Adipose tissue (tissue), 3 donors: ENCODE data around the gene FETUB. TPM values are rescaled to one million over a fixed set of nuclear protein-coding genes. Genes with fewer than 3 reads are reported as not detected.

Source experiments
- H3K27ac ChIP-seq: one replicate; pipeline ENCODE4 v1.5.1; 2013; ENCODE audit warnings: low read depth, low read length
- WGBS, 3 donors: extraction: QIAGEN DNeasy Blood & Tissue Kit; methylation state at CpG; one replicate each; pipeline ENCODE4 v1.1.7; 2013; 5-methylcytosine and 5-hydroxymethylcytosine counted together
- polyA plus RNA-seq, 3 donors: library from polyadenylated mRNA; stranded (reverse); fragments of 200-250 nt; gene quantifications; one replicate each; pipeline ENCODE4 v1.2.3, GENCODE V29; 2013
- donor health status: healthy with polysubstance abuse.
- donor health status: Bipolar disorder and iron deficiency.
- donor health status: healthy.

FETUB gene
- polyA plus RNA-seq, 3 donors = not detected

DNA sequence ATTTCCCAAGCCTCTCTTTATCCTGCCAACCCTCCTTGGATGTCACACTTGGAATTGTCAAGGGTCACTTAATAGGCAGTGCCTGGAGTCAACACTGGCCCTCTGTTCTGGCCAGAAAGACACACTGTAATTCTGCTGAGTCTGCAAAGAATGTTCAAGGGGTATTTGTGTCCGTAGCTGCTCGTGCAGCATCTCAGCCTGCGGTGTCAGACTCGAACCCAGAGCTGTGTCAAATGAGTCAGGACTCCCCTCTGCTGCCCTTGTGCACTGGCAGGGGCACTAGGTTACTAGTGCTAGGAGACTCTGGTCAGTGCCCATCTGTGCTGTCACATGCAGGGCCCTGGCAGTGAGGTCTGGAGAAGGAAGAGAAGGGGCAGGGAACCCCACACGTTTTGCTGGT lies 28.1 kb upstream of the FETUB start:
- H3K27ac ChIP-seq = no peak overlapping the region
- WGBS, 3 donors = 68 to 77% (median 68%) methylated on average over 5 of the region's 5 CpGs

DNA sequence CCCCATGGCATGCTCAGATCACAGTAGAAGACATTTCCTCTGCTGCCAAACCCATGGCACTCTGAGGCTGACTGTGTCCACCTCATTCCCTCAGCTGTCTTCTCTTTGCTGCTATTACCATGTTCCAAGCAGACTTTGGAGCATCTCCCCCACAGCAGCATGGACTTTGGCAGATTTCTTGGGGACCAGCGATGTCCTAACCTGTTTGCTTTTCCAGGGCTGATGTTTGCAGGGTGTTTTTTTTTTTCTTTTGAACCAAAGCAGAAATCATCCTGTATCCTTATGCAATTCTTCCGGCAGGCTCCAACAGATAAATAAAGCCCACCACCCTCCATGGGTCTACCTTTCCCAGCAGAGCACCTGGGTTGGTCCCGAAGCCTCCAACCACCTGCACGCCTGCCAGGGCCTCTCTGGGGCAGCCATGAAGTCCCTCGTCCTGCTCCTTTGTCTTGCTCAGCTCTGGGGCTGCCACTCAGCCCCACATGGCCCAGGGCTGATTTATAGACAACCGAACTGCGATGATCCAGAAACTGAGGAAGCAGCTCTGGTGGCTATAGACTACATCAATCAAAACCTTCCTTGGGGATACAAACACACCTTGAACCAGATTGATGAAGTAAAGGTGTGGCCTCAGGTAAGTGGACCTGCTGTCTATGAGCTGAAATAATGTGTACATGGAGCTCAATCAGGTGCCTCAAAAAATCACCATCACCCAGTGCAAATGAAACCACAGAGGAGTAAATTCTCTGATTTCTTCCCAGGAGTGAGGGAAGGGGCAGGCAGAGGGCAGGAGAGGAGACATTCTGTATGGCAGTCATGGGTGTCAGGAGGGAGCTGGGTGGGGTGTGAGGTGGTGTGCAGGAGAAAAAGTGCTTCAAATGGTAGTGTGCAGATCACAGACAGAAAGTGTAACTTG lies 27.2 kb upstream of the FETUB start, which contains the start of gene AHSG:
TSS of gene AHSG (plus strand) at position 340 of the 916 bp plus-strand sequence. CDS start at position 422, 82 bp downstream.
- WGBS, 3 donors = 78 to 83% (median 82%) methylated on average over 7 of the region's 7 CpGs

DNA sequence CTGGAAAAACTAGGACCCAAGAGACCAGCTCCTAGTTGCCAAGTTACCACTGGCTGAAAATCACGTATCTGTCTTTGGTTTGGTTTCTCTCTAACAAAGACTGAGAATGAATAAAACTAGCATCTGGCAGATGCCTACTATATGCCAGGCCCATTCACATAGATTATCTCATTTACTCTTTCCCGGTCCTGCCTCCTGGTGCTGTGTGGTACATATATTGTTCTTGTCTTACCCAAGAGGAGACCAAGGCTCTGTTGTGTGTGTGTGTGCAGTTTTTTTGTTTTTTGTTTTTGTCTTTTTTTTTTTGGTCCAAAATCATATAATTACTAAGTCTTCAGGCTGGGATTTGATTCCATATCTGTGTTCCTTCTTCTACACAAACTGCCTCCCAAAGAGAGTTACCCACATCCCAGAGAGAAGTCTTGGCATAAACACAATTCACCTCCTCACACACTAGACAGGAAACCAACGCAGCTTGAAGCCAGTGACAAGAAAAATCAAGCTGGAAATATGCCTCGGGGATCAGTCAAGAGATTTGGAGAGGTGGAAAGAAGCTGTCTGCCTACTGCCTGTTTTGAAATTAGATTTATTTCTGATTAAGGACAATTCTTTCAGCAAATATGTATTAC lies 26.4 kb upstream of the FETUB start:
- WGBS, 3 donors = 39 to 54% (median 52%) methylated on average over 4 of the region's 4 CpGs
- no peak overlapping the region for H3K27ac ChIP-seq

More for the DNA sequence above, 27.2 kb upstream of the FETUB start, which contains the start of gene AHSG:
- H3K27ac ChIP-seq = no peak within 1 kb of the TSS

DNA sequence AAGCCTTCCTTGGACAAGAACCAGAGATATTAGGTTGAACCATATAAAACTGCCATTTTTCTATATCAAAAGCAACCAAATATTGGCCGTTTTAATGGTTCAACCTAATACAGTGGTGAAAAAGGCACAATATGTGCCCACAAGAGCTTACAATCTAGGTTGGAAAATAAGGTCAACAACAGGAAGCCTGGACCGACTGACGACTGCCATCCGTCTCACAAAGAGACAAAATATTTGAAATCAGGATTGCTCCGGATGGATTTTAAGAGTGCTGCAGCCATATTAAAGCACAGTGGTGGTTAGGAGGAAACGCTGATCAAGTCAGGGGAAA lies 26.0 kb upstream of the FETUB start:
- no peak overlapping the region for H3K27ac ChIP-seq
- 40 to 49% (median 46%) methylated on average over 6 of the region's 6 CpGs for WGBS, 3 donors

DNA sequence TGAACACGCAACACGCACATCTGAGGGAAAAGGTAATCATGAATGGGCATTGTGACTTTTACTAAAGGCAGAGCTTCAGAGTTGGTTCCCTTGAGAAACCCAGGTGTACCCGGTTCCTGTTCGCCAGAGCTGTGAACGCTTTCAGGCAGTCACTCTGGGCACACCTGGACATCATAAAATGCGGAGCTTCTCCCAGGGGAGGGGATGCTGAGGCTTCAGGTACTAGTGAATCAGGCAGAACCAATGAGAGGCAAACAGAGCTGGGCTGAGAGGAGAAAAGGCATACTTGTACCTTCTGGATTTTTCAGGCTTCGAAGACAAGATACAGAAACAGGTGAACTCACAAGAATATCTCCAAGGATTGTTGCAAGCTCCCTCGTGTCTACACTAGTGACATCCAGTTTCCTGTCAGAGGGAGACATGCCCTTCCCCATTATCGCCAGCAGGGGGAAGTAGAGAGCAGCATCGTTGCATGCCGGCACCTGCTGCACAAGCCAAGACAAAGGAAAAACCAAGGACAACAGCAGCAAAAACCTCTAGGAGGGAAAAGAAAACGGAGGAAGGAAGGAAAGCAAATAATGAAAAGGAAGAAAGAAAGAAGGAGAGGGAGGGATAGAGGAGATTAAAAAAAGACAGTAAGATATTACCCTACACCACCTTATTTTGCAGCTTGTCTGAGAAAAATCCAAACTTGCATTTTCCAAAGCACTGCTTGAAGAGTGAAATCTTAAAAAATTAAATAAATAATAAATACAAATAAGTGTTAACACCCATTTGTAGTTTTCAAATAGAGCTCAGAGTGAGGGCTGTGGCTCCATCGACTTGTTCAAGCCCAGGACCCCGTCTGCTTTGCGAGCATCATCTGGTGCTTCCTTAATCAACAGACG lies 25.4 kb upstream of the FETUB start:
- no peak overlapping the region for H3K27ac ChIP-seq
- 26 to 31% (median 29%) methylated on average over 16 of the region's 16 CpGs for WGBS, 3 donors

DNA sequence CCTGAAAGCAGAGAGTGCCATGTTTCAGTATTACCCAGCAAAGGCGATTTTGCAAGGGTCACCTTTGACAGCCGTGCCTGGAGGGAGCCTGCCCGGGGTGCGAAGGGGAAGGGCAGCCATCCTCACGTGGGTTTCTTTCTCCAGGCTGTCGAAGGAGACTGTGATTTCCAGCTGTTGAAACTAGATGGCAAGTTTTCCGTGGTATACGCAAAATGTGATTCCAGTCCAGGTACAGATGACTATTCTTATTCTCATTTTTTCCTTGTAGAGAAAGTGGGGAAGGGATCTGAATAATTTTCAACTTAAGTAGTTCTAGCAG lies 23.9 kb upstream of the FETUB start:
- WGBS, 3 donors = 84 to 86% (median 85%) methylated on average over 8 of the region's 8 CpGs
- H3K27ac ChIP-seq = no peak overlapping the region

DNA sequence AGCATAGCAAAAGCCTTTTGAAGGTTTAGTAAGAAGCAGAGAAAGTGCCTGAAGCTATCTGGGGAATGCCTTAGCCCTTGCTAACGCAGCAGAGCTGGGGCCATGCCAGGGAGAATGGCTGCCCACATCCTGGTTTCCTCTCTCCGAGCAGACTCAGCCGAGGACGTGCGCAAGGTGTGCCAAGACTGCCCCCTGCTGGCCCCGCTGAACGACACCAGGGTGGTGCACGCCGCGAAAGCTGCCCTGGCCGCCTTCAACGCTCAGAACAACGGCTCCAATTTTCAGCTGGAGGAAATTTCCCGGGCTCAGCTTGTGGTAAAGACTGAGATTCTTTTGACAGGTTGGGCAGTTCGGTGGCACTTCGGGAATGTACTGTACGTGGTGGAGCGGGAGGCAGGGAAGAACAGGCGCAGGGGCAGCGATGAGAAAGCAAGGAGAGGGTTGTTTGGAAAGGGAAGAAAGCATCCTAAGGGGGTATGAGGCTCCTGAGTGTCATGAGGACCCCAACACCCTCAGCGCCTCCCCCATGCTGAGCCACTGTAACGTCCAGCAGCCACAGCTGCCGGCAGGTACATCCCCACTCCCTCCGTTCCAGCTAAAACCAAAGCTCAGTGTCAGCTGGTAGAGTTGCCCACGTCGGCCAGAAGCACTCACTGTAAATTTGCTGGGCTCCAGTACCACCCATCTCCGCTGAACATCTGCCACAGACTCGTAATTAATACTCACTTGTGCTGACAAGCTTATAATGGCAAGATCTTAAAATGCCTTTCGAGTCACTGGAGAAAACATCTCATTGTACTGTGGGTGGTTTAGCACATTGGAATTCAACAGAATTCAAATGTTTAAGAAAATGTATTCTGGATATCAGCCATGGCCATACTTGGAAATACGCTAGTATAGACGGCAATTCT lies 22.9 kb upstream of the FETUB start:
- WGBS, 3 donors = 16 to 20% (median 18%) methylated on average over 31 of the region's 31 CpGs
- H3K27ac ChIP-seq = no peak overlapping the region

DNA sequence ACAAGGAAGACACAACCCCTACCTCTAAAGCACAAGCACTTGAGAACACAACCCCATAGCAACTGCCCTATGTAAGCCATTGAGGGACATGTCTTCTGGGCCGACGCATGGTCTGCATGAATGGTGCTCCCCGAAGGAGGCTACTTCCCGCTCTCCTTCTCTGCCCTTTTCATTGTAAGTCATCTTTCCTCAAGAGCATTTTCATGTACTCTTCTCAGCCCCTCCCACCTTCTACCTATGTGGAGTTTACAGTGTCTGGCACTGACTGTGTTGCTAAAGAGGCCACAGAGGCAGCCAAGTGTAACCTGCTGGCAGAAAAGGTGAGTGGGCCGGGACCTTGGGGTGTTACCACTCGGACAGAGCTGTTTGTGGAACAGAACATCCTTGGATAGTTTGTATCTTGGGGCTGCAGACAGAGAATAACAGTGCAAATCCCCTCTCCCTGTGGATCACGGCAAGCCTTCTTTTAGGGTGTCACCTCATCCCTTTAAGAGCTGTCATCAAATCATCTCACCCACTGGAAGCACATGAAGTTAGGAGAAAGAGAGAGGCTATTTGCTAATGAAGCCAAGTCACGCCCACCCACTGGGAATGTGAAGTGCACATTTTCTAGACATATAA lies 21.8 kb upstream of the FETUB start:
- 80 to 90% (median 86%) methylated on average over 8 of the region's 8 CpGs for WGBS, 3 donors
- no peak overlapping the region for H3K27ac ChIP-seq

DNA sequence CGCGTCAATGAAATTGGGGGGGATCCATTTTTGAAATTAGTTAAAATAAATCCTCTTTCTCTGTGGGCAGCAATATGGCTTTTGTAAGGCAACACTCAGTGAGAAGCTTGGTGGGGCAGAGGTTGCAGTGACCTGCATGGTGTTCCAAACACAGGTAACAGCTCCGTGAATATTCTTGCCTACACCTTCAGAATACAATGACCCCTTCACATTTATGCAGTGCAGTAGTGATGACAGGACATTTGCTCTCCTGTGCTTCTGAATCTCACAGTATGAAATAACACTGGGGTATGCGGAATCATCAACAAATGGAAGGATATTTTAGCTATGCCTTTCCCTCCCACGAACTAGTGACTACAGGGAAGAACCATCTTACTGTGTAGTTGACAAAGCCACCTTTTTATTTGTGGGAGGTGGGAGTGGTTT lies 20.4 kb upstream of the FETUB start:
- WGBS, 3 donors = 87 to 93% (median 90%) methylated on average over 5 of the region's 5 CpGs
- H3K27ac ChIP-seq = no peak overlapping the region

DNA sequence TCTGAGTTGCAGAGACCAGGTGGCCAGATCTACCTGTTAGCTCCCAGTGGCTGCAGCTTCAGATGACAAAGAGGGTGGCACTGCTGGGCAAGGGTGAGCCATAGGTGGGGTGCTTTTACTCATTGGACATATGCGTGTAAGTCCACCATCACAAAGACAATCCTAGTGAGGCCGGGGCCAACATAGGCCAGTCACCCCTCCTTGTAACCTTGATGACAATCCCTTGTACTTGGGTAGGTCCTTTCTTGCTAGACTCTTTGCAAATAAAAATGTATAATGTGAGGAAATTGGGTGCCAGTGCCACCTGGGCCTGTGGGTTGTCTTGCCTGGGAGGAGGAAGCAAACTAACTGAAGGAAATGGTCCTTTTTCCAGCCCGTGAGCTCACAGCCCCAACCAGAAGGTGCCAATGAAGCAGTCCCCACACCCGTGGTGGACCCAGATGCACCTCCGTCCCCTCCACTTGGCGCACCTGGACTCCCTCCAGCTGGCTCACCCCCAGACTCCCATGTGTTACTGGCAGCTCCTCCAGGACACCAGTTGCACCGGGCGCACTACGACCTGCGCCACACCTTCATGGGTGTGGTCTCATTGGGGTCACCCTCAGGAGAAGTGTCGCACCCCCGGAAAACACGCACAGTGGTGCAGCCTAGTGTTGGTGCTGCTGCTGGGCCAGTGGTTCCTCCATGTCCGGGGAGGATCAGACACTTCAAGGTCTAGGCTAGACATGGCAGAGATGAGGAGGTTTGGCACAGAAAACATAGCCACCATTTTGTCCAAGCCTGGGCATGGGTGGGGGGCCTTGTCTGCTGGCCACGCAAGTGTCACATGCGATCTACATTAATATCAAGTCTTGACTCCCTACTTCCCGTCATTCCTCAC lies 19.7 kb upstream of the FETUB start:
- H3K27ac ChIP-seq = no peak overlapping the region
- 85 to 88% (median 86%) methylated on average over 17 of the region's 17 CpGs for WGBS, 3 donors

DNA sequence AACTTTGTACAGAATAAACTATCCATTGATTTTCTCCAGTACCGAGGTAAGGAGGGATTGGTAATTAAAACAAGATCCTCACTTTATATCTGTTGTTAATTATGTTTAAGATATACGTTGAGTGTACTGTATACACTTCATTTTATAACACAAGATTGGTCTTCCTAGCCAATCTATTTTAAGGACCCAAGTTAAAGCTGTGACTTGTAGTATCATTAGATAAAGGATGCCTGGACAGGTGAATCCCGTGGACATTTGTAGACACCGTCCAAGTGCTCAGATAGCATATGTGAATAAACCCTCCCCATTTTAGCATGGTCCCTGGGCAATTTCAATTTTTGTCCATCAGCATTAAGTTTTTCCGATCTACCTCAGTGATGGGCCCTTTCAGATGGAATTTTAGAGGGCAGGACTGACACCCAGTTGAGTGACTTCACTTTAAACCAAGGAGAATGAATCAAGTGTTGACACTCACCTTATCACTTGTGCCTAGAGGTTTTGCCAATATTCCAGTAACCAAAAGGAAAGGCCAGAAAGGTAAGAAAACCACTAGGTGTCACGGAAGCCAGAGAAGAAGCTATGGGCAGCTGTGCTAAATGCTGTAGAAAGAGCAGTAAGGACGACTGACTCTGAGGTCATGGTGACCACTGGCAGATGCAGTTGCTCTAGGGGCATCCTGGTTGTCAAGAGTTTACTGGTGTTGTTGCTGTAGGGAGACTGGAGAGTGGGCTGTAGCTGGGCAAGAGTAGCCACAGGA lies 18.1 kb upstream of the FETUB start:
- WGBS, 3 donors = 77 to 82% (median 79%) methylated on average over 7 of the region's 7 CpGs
- no peak overlapping the region for H3K27ac ChIP-seq

DNA sequence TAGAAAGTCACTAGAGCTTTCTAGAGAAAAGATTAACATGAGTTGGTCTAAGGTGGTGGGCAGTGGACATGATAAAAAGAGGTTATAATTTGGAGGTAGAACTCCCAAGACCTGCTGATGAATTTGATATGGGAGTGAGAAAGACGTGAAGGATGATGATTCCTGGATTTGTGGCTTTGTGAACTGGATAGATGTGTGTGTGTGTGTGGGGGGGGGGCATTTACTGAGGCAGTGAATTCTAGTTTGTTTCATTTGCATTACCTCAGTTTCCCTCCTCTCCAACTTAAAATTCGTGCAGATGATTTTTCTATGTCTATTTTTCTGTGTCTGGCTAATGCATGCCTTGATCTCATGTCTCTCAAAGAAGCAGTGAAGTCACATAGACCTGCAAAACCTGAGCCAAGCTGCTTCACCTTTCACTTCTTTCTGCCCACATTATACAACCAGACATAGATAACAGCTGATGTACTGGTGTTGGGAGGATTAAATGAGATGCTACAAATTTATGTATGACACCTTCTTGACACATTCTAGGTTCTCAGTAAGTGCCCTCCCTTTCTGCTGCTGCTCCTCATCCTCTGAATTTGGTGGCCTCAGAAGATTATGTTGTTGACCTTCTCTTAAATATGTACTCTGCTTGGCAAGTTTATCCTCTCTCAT lies 17.4 kb upstream of the FETUB start:
- no peak overlapping the region for H3K27ac ChIP-seq
- WGBS, 3 donors = 43 to 61% (median 48%) methylated on average over 2 of the region's 2 CpGs

DNA sequence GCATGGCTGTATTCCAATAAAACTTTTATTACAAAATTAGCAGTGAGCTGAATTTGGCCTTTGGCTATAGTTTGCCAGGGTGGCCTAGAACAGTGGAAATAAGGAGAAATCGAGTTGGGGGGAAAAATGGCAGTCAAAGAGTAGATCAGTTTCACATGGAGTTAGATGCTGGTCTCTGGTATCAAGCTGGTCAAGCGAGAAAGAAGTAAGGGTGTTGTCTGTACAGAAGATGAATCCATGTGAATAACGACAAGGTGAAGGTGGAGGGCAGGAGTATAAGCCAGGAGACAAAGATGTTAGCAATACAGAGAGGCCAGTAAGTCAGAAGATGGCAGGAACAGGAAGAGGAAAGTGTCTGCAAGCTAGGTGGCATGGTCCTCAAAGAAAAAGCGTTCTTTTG lies 15.6 kb upstream of the FETUB start:
- 71 to 84% (median 81%) methylated on average over 4 of the region's 4 CpGs for WGBS, 3 donors
- no peak overlapping the region for H3K27ac ChIP-seq

DNA sequence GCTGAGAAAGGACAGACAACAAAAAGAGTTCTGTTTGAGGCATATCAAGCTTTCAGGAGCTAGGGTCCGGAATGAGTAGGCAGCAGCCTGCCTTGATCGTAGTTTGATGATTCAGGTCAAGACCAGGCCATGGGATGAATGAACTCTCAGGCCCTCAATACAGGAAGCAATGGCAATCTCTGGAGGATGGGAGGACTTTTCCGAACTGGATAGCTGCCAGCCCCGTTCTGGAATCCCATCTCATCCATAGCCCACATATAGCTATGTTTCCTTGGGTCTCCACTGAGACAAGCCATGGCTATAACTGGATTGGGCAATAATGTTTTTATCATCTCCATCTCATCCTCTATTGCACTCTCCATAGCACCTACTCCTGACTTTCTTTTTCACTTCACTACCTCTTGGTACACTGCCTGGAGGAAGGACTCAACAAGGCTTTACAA lies 14.6 kb upstream of the FETUB start:
- 63 to 77% (median 67%) methylated on average over 4 of the region's 4 CpGs for WGBS, 3 donors

DNA sequence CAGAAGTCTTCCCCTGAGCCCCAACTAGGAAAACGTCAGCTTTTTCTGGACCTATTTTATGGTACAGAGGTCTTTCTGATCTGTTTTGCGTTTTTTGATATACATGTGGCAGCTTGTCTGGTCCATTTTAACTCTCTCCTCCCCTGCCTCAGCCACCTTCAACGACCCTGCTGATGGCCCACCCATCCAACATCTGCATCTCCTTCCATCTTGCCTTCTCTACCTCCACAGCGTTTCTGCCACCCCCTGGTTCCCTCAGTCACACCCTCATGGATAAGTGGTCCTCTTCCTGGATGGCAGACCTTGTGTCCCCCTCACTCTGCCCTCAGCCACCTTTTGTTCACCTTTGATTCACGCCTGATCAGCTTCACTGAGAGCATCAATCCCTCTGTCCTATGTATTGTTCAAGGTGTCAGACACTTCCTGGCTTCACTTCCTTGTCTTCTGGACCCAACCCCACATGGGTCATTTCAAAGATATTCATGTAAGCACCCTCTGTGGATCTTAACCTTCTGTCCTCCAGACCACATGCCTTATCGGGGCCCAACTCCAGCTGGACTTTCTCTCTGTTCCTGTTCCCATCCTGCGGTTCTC lies 13.8 kb upstream of the FETUB start:
- WGBS, 3 donors = 57 to 65% (median 64%) methylated on average over 7 of the region's 7 CpGs

More for the DNA sequence above, 14.6 kb upstream of the FETUB start:
- H3K27ac ChIP-seq = no peak overlapping the region

More for the DNA sequence above, 13.8 kb upstream of the FETUB start:
- no peak overlapping the region for H3K27ac ChIP-seq
